CD14-positive monocyte (primary cell): ENCODE data around the gene CSK. TPM values are rescaled to one million over a fixed set of nuclear protein-coding genes. Genes with fewer than 3 reads are reported as not detected.

Source experiments
- DNase-seq, 3 donors: peaks; one replicate each; pipeline ENCODE4 v3.0.0-alpha.2; 2011 to 2022
- H2AFZ ChIP-seq: 2 replicates; pipeline ENCODE4 v1.6.0; 2012; ENCODE audit warnings: mild to moderate bottlenecking, low read depth, low read length, inconsistent platforms; ENCODE audit not compliant: insufficient read depth, poor library complexity, severe bottlenecking
- H3K27ac ChIP-seq, 2 donors: 1 replicate in 1 of 2; 2 replicates in 1 of 2; pipeline ENCODE4 v1.5.1; 2012 to 2013; ENCODE audit warnings: low read length in 2 of 2, control low read depth in 1 of 2, inconsistent platforms in 1 of 2, low read depth in 1 of 2, mild to moderate bottlenecking in 1 of 2
- H3K27me3 ChIP-seq, 2 donors: one replicate each; pipeline versions ENCODE4 v1.6.0 to v1.6.1; 2011 to 2013; ENCODE audit warnings: low read length in 2 of 2; ENCODE audit not compliant: control insufficient read depth in 2 of 2, insufficient read depth in 2 of 2
- H3K36me3 ChIP-seq, 2 donors: replicated peaks in 1 of 2; 1 replicate in 1 of 2; 2 replicates in 1 of 2; pipeline versions ENCODE4 v1.5.1 to v1.6.1; 2012 to 2013; ENCODE audit warnings: low read length in 2 of 2, control low read depth in 1 of 2, inconsistent platforms in 1 of 2, mild to moderate bottlenecking in 1 of 2; ENCODE audit not compliant: insufficient read depth in 2 of 2, control insufficient read depth in 1 of 2
- H3K4me1 ChIP-seq, 2 donors: 1 replicate in 1 of 2; 2 replicates in 1 of 2; pipeline versions ENCODE4 v1.5.1 to v1.6.1; 2012 to 2013; ENCODE audit warnings: low read length in 2 of 2, control low read depth in 1 of 2, inconsistent platforms in 1 of 2, mild to moderate bottlenecking in 1 of 2, moderate library complexity in 1 of 2; ENCODE audit not compliant: insufficient read depth in 2 of 2, control insufficient read depth in 1 of 2
- H3K4me2 ChIP-seq: replicated peaks from 2 replicates; pipeline ENCODE3; 2012; ENCODE audit warnings: low read length, moderate library complexity, mild to moderate bottlenecking; ENCODE audit not compliant: poor library complexity, severe bottlenecking; ENCODE audit errors: extremely low read depth
- H3K4me3 ChIP-seq, 3 experiments: fragments of 200-600 bp in 1 of 3; sonication (generic) in 1 of 3; replicated peaks in 1 of 3; 1 replicate in 2 of 3; 2 replicates in 1 of 3; pipeline ENCODE4 v1.5.1; 2011 to 2013; ENCODE audit warnings: low read length in 3 of 3, mild to moderate bottlenecking in 3 of 3, control low read depth in 2 of 3, low read depth in 2 of 3, inconsistent platforms in 1 of 3, moderate library complexity in 1 of 3
- H3K79me2 ChIP-seq: 2 replicates; pipeline ENCODE4 v1.6.0; 2012; ENCODE audit warnings: mild to moderate bottlenecking, control low read depth, inconsistent platforms, low read length, moderate library complexity; ENCODE audit not compliant: insufficient read depth
- H3K9ac ChIP-seq: 2 replicates; pipeline ENCODE4 v1.6.0; 2017; ENCODE audit warnings: low read length, mild to moderate bottlenecking; ENCODE audit not compliant: insufficient read depth, poor library complexity, severe bottlenecking
- H3K9me3 ChIP-seq, 2 donors: replicated peaks in 1 of 2; 1 replicate in 1 of 2; 2 replicates in 1 of 2; pipeline versions ENCODE4 v1.5.1 to v1.6.1; 2012 to 2013; ENCODE audit warnings: low read length in 2 of 2, control low read depth in 1 of 2; ENCODE audit not compliant: control insufficient read depth in 1 of 2, insufficient read depth in 1 of 2
- H4K20me1 ChIP-seq: 2 replicates; pipeline ENCODE4 v1.6.0; 2012; ENCODE audit warnings: mild to moderate bottlenecking, low read length, control low read depth, moderate library complexity; ENCODE audit not compliant: insufficient read depth
- H3K27ac Mint-ChIP-seq, 7 donors: one replicate each; pipeline ENCODE4 v1.8.0; 2020; ENCODE audit warnings: mild to moderate bottlenecking in 7 of 7, mixed read lengths in 7 of 7, moderate library complexity in 6 of 7, inconsistent platforms in 2 of 7
- H3K27me3 Mint-ChIP-seq, 3 donors: one replicate each; pipeline ENCODE4 v1.8.0; 2021 to 2022; ENCODE audit warnings: low read depth in 3 of 3, mild to moderate bottlenecking in 3 of 3, mixed read lengths in 3 of 3, moderate library complexity in 3 of 3, inconsistent platforms in 1 of 3
- H3K36me3 Mint-ChIP-seq, 2 donors: one replicate each; pipeline ENCODE4 v1.8.0; 2020; ENCODE audit warnings: mixed read lengths in 2 of 2, inconsistent platforms in 1 of 2, mild to moderate bottlenecking in 1 of 2
- H3K4me1 Mint-ChIP-seq: one replicate; pipeline ENCODE4 v1.8.0; 2020; ENCODE audit warnings: mild to moderate bottlenecking, mixed read lengths
- H3K4me3 Mint-ChIP-seq, 2 donors: one replicate each; pipeline ENCODE4 v1.8.0; 2020; ENCODE audit warnings: mild to moderate bottlenecking in 2 of 2, mixed read lengths in 2 of 2, moderate library complexity in 1 of 2
- H3K9me3 Mint-ChIP-seq, 7 donors: one replicate each; pipeline ENCODE4 v1.8.0; 2020 to 2022; ENCODE audit warnings: mixed read lengths in 7 of 7, mild to moderate bottlenecking in 6 of 7, moderate library complexity in 6 of 7, inconsistent platforms in 2 of 7
- CTCF ChIP-seq: fragments of 200-600 bp; IDR thresholded peaks from one replicate; pipeline ENCODE4 v1.8.0; 2022; ENCODE audit warnings: antibody characterized with exemption, mild to moderate bottlenecking
- WGBS: methylation state at CpG from one replicate; pipeline ENCODE4 v1.1.5; 2013; ENCODE audit warnings: missing lambda C conversion rate; ENCODE audit not compliant: insufficient coverage; 5-methylcytosine and 5-hydroxymethylcytosine counted together
- intact Hi-C, 2 donors: fragments of 100-400 bp; cut with micrococcal nuclease; formaldehyde crosslinking; loops; one replicate each; pipeline versions ENCODE4 v1.15.0 to v1.15.1; 2023
- polyA plus RNA-seq, 3 donors: library from polyadenylated mRNA; depleted of rRNA in 1 of 3; unstranded in 2 of 3; stranded (reverse) in 1 of 3; fragments of 300-500 nt in 2 of 3; fragments of >200 nt in 1 of 3; fragmentation: Illumina TruSeq in 2 of 3; gene quantifications; 1 replicate in 2 of 3; 2 replicates in 1 of 3; pipeline ENCODE4 v1.2.3, GENCODE V29; 2012 to 2021

Gene CSK
- polyA plus RNA-seq, 3 donors, result 79.0 to 426 (median 106) TPM

DNA sequence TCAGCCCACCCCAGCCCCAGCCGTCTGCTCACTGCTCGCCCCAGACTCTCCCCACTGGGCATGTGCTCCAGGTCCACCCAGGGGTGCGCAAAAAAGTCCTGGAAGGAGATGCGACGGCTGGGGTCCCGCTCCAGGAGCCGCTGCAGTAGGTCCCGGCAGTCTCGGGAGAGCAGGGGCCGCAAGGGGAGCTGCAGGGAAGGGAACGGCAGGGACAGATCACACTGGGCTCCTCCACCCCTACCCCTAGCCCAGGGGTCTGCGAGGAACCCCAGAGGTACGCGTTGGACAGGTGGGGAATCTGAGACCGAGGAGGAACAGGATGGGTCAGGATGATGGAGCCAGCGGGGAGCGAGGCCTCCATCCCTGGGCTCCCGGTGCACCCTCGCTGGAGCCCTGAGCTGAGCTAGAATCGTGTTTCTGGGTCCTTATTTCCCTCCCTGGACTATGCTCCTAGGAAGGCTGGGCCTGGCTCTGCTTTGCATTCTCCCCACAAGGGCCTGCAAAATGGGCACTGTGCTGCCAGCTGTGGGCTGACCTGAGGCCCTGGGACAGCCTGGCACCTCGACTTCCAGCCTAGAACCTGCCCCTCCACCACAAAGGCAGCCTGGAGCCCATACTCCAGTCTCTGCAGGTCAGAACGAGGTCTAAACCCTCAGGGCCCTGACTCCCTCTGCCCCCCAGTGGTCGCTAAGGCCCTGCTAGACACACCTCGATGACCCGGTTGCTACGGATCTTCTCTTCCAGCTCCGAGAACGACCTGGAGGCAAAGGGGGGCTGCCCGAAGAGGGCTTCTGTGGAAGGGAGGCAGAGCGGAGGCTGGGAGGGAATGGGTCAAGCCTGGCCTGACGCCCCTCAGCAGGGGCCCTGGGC, 57.9 kb downstream of the CSK start:
- Mint-ChIP-seq H3K27ac (peak overlapping the region in 1 of 7 donors; percentile 49), H3K9me3 (peaks cover 0 to 2% (median 0%) of the 10 kb centered on the region in 7 donors), H3K27me3 (peaks cover 0 to 3% (median 0%) of the 10 kb centered on the region in 3 donors), H3K36me3 (peaks cover 18 to 44% of the 10 kb centered on the region in 2 donors), H3K4me1 (peaks cover 31% of the 10 kb centered on the region), H3K4me3 (no peak overlapping the region)
- Histone ChIP-seq H3K4me1 (peaks cover 16 to 22% of the 10 kb centered on the region in 2 donors), H3K4me2 (no peak overlapping the region), H3K4me3 (no peak overlapping the region), H3K9ac (no peak overlapping the region), H3K79me2 (peaks cover 2% of the 10 kb centered on the region), H3K36me3 (peaks cover 13 to 40% of the 10 kb centered on the region in 2 donors), H4K20me1 (peaks cover 27% of the 10 kb centered on the region), H3K9me3 (no peaks in the 10 kb centered on the region), H3K27me3 (no peaks in the 10 kb centered on the region), H3K27ac (no peak overlapping the region), H2AFZ (no peak overlapping the region)
- intact Hi-C loops, result loop anchor here (10.0 kb wide), 1 partner anchor 65 kb away; the partner anchor contains the start of gene FAM219B (in 2 of the 2)
- no peak for TF ChIP-seq CTCF
- DNase-seq, result no peak
- 96% methylated on average over 27 of the region's 31 CpGs for WGBS

DNA sequence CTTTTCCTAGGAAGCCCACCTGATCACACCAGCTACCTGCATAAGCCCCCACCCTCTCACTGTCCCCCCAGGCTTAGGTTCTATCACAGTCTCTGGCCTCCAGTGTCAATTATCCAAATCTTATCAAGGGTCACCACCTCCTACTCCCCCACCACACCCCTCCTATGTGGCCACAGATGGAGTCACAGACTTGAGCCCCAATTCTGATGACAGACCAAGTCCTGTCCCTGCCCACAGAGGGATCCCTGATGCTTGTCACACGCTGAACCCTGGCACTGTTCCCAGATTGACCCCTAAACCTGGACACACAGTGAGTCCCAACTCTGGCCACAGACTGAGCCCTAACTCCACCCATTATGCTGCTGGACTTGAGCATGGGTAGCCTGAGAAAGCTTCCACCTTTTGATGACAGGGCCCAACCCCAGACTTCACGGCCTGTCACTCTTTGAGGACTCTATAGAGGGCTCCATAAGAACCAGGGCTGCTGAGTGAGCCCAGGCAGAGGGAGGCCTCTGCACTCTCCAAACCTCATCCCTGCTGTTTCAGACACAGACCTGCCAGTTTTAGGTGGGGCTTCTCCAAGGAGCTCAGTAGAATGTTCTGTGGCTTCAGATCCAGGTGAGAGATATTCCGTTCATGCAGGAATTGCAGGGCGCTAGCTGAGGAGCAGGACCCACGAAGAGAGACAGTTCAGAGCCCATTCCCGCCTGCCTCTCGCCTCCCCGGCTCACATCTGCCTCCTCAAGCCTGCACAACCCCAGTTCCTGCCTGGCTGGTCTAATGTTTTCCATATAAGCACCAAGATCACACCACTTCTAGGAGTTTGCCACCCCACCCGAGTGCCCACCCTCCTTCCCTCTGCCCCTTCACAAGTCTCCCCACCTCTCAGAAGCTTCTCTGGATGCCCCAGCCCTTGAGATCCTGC, 59.2 kb downstream of the CSK start:
- Mint-ChIP-seq H3K4me3 (peak overlapping the region; percentile 5 to 30), H3K4me1 (peaks cover 37% of the 10 kb centered on the region), H3K27ac (no peak overlapping the region), H3K9me3 (no peaks in the 10 kb centered on the region), H3K27me3 (peaks cover 0 to 3% (median 0%) of the 10 kb centered on the region in 3 donors), H3K36me3 (peaks cover 26 to 51% of the 10 kb centered on the region in 2 donors)
- Histone ChIP-seq H3K9me3 (no peaks in the 10 kb centered on the region), H3K4me1 (peaks cover 16 to 22% of the 10 kb centered on the region in 2 donors), H3K4me2 (no peak overlapping the region), H3K79me2 (peaks cover 2% of the 10 kb centered on the region), H3K9ac (no peak overlapping the region), H4K20me1 (peaks cover 27% of the 10 kb centered on the region), H3K27me3 (no peaks in the 10 kb centered on the region), H3K36me3 (peaks cover 25 to 48% of the 10 kb centered on the region in 2 donors), H2AFZ (no peak overlapping the region), H3K27ac (no peak overlapping the region), H3K4me3 (no peak overlapping the region)
- intact Hi-C loops, result loop anchor here (10.0 kb wide), 1 partner anchor 64 kb away; the partner anchor contains the start of gene FAM219B (in 2 of the 2)
- 92% methylated on average over 9 of the region's 9 CpGs for WGBS
- no peak for DNase-seq
- no peak for TF ChIP-seq CTCF
